GM23248 (cell line): ENCODE measurements around the gene STAT5A.

Source experiments
- EZH2 ChIP-seq: fragments of 200-600 bp; sonication (generic); IDR thresholded peaks from 2 replicates; pipeline ENCODE4 v1.6.1; 2018; ENCODE audit warnings: antibody characterized with exemption, mild to moderate bottlenecking; ENCODE audit not compliant: insufficient read depth, poor library complexity, severe bottlenecking
- EZH2phosphoT487 ChIP-seq: fragments of 200-600 bp; sonication (generic); IDR thresholded peaks from 2 replicates; pipeline ENCODE4 v1.6.1; 2018; ENCODE audit warnings: antibody characterized with exemption, moderate library complexity, mild to moderate bottlenecking, low read depth; ENCODE audit not compliant: insufficient read depth

- TF ChIP-seq EZH2phosphoT487 (no peak), EZH2 (no peak)
Measured at GRCh38 chr17:42288803-42289610, 709 bp downstream of the STAT5A start.
